GM18858 (cell line): ENCODE results near the gene PEBP1.
A peak's percentile ranks its signal among the peaks of the same experiment; 100 is the strongest.

Experiments
- ATAC-seq: cut with Tn5 transposase; IDR thresholded peaks from one replicate; pipeline ENCODE4 v1.9.1; 2021; ENCODE audit not compliant: unreplicated experiment

Gene PEBP1

DNA sequence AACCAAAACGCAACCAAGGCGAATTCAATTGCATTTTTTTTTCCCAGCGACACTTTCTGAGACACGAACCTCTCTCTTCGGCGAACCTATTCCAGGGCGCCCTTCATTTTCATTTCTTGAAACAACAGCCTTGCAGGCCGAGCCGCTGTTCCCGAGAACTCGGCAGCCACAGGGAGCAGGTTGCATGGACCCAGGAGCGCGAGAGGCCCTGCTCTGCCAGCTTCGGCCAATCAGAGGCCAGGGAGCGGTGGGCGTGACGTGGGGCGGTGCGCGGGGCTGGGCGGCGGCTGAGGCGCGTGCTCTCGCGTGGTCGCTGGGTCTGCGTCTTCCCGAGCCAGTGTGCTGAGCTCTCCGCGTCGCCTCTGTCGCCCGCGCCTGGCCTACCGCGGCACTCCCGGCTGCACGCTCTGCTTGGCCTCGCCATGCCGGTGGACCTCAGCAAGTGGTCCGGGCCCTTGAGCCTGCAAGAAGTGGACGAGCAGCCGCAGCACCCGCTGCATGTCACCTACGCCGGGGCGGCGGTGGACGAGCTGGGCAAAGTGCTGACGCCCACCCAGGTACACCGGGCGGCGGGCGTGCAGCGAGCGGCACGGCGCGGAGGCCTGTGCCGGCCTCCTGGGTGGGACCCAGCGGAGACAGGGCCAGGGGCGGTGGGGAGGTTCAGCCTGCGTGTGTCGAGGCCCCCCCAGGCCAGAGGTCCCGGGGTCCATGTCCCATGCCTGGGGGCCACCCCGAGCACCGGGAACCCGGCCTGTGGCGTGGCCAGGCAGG, at the start of gene PEBP1:
Gene PEBP1, plus strand, starts transcription at position 337 of the 771 bp plus-strand sequence. Its CDS starts 86 bp downstream, at position 423.
- peak; percentile 86 for ATAC-seq

- no peak for ATAC-seq
Observed at GRCh38 chr12:118089782-118090181, 46.1 kb upstream of the PEBP1 start.

- ATAC-seq: no peak
Observed at GRCh38 chr12:118094039-118094438, 41.9 kb upstream of the PEBP1 start.

- no peak for ATAC-seq
Observed at GRCh38 chr12:118098401-118098800, 37.5 kb upstream of the PEBP1 start.

DNA sequence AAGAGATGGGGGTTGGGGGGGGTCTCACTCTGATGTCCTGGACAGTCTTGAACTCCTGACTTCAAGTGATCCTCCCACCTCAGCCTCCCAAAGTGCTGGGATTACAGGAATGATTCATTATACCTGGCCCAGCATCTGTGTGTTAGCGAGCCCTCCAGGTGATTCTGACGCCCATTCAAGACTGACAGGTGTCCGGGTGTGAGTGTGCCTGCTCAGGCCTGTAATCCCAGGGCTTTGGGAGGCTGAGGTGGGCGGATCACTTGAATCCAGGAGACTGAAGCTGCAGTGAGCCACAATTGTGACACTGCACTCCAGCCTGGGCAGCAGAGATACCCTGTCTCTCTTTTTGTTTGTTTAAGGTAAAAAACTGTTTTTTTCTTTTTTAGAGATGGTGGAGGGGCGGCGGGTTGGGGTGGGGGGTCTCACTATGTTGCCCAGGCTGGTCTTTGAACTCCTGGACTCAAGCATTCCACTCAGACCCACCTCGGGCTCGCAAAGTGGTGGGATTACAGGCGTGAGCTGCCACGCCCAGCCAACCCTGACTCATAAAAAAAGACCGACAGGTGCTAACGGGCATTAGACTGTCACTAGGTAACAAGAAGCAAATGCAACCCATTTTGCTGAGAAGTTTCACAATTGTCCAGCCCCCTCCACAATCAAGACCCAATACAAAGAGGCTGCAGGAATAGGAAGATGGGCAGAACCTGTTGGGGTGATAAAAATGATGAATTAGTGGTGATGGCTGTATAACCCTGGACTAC, 36.8 kb upstream of the PEBP1 start:
- ATAC-seq: no peak

- no peak for ATAC-seq
Observed at GRCh38 chr12:118101051-118101450, 34.9 kb upstream of the PEBP1 start.

GRCh38 chr12:118102070-118102469, 33.9 kb upstream of the PEBP1 start:
- no peak for ATAC-seq

DNA sequence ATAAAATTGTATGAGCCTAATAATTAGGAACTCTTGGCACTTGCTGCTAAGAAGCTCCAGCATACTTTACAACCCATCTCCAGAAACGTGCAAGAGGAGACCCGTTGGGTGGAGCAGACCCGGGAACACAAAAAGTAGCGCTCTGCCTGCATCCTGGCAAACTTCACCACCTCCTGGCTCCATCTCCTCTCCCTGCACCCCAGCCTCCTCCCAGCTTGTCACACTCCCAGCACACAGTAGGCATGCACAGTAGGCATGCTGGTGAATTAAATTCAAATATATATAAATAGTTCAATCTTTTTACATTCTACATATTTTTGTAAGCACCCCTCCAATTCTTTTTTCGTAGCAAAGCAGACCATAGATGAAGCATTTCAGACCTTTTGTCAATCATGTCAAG, 33.3 kb upstream of the PEBP1 start:
- no peak for ATAC-seq

DNA sequence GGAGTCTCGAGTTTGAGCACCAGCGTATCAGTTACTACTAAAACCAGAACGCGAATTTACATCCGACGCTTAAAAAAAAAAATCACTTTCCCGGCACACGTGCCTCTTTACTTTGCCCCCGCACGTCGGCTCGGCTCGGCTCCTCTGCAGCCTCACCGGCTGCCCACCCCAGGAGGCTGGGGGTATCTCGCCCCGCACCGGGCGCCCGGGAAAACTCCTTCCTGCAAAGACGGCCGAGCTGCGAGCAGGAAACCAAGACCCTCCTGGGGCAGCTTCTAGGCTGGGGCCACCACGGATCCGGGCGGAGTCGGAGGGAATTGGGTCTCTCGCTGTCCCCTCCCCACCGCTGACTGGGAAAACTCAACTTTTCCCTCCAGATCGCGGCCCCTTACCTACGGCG, 32.7 kb upstream of the PEBP1 start:
- ATAC-seq: no peak

DNA sequence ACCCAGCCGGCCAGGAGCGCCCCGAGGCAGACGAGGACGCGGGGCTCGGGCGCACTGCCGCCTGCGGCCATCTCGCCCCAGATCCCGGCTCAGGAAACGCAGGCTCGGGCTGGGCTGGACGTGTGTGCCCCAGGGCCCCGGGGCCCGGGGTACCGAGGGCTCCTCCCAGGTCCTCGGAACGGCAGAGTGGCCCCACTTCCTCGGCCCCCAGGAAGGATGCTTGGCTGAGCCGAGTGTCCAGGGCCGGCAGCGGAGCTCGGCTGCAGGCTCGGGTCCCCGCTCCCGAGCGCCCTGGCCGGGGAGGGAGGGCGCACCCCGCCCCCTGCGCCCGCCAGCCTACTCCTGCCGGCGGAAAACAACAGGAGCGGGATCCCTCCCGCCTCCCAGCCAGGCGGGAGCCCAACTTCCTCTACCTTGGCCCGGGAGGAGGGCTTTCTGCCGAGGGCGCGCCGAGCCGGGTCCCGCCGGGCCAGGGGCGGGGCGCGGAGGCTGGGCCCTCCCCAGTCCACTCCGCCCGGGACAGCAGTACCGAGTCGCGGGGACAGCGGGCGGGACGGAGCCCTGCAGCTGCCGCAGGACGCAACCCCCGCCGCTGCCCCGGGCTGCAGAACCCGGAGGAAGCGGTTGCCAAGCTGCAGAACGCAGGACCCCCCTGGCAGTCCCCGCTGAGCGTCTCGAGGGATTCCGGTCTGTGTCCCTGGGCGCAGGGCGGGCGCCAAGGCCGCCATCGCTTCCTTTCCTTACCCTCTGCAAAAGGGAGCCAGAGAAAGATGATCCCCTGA, 32.1 kb upstream of the PEBP1 start, which contains the start of gene VSIG10:
Gene VSIG10, minus strand, starts transcription at position 411 of the 782 bp plus-strand sequence. Its CDS starts 340 bp downstream, at position 71.
- ATAC-seq: no peak

DNA sequence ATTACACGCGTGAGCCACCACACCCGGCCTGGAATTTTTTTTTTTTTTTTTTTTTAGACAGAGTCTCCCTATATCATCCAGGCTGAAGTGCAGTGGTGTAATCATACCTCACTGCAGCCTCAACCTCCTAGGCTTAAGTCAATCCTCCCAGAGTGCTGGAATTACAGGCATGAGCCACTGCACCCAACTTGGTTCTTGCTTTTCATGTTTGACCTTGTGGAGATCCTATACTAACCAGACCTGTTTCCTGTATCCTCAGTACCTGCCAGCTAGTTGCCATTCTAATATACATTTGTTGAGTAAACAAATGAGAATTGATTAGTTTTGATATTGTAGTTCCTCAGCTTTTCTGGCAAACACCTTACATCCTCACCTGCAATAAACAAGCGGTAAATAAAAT, 28.9 kb upstream of the PEBP1 start:
- no peak for ATAC-seq

DNA sequence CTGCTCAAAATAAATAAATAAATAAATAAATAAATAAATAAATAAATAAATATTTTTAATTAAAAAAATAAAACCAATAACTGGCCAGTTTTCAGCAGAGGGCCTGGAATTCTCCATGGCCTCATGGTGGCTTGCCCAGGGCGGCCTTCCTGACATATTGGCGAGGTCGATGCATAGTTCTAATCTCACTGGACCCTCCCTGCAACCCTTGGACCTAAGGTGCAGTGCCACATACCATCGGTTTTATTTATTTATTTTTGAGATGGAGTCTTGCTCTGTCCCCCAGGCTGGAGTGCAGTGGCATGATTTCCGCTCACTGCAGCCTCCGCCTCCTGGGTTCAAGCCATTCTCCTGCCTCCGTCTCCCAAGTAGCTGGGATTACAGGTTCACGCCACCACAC, 28.2 kb upstream of the PEBP1 start:
- no peak for ATAC-seq

GRCh38 chr12:118109088-118109487, 26.8 kb upstream of the PEBP1 start:
- no peak for ATAC-seq

DNA sequence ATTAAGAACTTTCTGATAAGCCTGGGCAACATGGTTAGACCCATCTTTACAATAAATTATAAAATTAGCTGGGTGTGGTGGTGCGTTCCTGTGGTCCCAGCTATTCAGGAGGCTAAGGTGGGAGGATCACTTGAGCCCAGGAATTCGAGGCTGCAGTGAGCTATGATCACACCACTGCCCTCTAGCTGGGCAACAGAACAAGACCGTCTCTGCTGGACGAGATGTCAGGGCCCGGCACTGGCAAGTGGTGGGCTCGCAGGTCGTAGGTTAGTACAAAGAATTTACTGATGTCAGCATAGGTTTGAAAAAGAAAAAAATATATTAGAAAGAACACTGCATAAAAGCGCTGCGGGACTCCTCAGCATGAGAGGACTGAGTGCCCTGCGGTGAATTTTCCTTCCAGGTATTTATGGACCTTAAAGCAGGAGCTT, 16.5 kb upstream of the PEBP1 start:
- ATAC-seq: no peak

- ATAC-seq: no peak
Observed at GRCh38 chr12:118120579-118121363, 15.2 kb upstream of the PEBP1 start.

DNA sequence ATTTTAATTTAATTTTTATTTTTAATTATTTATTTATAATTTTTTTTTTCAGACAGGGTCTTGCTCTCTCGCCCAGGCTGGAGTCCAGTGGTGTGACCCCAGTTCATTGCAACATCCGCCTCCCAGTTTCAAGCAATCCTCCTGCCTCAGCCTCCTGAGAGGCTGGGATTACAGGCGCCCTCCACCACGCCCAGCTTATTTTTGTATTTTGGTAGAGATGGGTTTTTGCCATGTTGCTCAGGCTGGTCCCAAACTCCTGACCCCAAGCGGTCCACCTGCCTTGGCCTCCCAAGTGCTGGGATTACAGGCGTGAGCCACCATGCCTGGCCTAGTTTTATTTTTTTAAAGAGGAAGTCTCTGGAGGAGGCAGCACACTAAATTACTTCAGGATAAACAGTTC, 13.7 kb upstream of the PEBP1 start:
- no peak for ATAC-seq

GRCh38 chr12:118124333-118124874, 11.5 kb upstream of the PEBP1 start:
- no peak for ATAC-seq

GRCh38 chr12:118125743-118126118, 10.2 kb upstream of the PEBP1 start:
- no peak for ATAC-seq

DNA sequence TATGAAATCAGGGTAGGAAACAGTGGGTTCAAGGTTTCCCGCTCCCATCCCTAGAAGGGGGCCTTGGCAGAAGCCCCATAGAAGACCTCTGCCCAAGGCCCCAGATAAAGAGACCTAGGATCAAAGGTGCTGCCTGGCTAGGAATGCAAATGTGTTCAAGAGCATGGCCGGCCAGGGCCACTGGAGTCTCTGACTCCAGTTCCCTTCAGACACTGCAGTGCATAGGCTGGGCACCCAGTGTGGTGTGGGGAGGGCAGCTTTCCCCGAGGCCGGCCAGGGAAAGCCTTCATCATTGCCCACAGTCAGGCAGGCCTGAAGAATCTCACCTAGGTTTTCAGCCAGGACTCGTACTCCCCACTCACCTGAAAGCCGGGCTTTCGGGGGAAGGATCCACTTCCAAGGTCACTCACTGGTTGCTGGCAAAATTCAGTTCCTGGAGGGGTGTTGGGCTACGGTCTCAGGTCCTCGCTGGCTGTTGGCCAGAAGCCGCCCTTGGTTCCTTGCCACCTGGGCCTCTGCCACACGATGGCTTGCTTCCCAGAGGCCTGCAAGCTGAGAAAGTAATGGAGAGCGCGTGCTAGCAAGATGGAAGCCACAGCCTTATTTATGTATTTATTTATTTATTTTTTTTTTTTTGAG, 9.7 kb upstream of the PEBP1 start:
- ATAC-seq: no peak

GRCh38 chr12:118127867-118128266, 8.1 kb upstream of the PEBP1 start:
- no peak for ATAC-seq
